Measurements from ENCODE around the gene COL13A1.

Gene COL13A1

DNA sequence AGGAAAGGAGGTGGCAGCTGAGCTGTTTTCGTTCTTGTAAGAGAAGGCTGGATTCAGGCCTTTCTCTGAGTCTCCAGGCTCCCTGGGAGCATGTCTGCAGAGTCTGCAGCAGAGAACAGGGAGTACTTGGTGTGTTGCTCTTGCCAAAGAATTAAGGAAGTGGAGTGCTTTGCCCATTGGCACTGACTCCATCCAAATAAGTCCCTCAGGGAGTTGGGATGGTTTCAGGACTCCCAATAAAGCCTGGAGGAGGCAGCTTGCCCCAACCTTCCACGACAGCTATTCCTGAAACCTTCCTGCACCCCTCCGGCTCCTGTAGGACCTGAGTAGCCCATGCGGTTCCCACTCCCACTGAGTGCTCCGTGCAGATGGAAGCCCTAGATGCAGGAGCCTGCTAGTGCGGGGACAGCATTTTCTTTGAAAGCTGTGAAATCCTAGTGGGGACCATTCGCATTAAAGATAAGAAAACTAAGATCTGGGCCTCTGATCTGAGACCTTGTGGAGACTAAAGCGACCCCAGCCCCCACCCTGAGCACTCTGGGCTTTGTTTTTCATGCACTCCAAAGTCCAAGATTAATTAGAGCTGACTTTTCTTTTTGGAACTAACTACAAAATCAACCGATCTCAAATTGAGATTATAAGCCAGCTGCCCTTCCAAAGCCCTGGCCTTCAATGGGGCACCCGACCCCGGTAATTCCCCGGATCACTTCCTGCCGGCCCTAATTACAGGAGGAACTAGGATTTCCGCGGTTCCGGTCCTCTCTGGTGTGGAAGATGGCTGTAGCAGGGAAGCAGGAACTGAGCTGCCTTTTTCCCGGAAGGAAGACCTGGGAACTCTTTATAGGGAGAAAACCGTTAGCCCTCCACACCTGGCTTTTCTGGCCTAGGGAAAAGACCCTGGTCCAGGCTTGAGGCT, 110.2 kb downstream of the COL13A1 start:
- no peak for DNase-seq

DNA sequence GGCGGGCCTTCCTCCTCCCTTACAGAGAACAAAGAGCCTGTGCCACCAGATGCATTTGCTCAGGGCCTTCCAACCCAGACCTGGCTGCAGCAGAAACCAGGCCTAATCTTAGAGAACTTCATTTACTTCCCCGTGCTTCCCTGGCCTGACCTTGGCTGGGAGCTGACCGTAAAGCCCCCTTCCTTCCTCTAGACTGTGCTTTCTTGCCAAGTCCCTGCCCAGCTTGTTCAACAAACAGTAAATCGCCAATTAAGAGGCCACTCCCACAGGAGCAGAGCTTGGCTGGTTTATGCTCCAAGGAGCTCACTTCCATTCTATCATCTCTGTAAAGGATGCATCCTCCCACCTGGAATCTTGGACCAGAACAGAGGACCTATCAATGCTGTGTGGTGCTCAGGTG, 110.9 kb downstream of the COL13A1 start:
- no peak for DNase-seq

DNA sequence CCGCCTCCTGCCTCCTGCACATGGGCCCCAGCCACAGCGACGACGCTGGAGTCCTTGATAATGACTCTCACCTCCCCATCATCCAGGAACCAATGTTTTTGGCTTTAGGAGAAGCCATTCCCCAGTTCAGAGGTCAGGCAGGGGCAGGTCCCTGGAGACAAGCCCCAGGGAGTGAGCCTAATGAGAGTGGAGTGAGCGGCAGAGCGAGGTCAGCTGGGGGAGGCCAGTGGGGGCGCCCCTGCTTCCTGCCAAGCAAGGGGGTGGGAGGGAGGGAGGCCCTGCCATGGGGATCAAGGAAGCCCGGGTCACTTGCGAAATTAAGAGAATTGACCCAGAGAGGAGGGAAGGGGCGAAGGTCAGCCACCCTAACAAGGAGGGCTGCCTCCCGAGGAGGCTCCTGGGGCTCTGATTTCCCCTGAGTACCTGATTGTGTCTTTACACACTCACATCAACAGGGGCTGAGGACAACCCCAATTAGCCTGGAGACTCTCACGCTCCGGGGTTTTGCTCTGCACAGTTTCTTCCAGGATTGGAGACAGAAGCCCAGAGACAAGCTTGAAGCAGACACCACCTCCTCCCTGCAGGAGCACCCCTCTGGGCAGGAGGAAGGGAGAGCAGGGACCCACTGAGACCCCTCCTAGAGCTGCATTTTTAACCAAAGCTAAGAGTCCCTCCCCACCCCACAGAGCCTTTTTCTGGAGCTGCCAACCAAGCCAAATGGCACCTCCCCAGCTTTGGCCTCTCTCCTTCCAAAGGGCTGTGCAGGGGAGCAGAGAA, 112.1 kb downstream of the COL13A1 start:
- DNase-seq = no peak

DNA sequence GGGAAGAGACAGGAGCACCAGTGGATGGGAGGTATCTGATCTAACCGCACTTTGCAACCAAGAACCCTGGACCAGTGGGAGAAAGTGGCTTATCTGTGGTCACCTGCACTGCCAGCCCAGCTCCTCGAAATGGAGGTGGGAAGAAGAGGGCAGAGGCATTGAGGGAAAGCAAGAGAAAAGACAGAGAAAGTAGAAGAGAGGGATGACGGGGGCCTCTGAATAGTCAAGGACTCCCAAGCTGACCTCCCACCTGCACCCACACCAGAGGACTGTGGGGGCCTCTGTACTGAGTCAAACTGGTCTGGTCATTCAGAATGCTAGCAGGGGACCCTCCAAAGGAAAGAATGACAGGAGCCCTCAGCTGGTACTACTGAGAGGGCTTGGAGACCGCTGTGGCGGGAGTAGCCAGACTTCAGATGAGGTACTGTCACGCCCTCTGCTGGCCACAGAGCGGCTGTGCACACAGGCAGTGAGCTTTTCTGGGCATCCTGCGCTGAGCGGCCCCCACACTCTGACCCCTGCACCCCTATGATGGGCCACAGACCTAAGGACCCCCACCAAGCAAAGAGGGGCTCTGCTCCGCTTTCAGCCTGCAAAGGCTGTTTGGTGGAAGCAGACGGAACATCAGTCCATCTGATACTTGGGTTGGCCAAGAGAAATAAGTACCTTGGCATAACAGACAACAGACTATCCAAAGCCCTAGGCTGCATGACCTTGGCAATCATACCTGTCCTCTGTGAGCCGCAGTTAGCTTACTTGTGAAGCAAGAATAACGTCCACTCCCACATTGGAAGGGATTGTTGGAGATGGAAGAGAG, 112.9 kb downstream of the COL13A1 start:
- DNase-seq = peak; percentile 70

DNA sequence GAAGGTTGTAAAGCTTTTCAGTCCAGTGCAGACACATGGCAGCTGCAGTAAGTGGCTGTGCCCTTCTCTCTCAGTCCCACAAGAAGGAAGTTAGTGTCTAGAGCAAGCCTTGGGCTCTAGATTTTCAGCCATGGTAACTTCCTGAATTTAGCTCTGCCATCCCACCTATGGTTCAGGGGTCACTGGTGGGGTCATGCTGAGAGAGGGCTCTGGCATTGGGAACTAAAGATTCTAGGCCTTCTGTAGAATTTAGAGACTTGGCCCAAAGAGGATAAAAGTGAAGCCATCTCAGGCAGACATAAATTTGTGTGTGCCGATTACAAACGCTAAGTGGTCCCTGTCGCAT, 113.5 kb downstream of the COL13A1 start:
- DNase-seq = no peak

DNA sequence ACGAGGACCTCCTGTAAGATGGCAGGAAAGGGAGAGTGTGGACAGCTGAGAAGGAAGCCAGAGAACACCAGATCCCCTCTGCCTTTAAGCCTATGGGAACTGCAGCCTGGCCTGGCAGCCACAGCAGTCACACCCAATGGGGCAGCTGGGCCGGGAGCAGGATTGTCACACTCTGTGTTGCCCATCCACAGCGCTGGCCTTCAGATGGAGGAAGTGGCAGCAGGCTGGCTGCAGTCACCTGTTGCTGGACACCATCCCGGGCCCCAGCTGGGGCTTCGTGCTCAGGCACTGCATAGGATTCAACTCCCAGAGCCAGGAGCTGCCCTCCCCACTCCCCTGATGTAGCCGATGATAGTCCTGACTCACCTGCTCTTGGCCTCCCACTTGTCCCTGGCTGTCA, 114.4 kb downstream of the COL13A1 start:
- no peak for DNase-seq

DNA sequence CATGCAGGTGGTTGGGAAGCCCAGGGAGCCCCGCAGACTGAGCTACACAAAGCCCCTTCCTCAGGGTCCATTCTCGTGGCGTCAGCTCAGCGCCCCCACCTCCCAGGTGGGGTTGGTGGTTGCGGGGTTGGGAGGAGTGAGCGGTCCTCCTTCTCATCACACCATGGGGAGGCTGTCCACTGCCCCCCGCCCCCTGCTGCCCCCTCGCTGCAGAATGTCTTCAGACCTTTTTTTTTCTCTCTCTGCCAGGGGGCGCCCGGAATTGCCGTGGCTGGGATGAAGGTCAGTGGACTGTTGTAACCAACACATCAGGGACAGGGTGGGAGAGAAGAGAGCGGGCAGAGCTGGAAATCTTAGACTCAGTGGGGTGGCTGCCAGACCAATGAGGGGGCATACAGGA, 116.3 kb downstream of the COL13A1 start:
- no peak for DNase-seq

DNA sequence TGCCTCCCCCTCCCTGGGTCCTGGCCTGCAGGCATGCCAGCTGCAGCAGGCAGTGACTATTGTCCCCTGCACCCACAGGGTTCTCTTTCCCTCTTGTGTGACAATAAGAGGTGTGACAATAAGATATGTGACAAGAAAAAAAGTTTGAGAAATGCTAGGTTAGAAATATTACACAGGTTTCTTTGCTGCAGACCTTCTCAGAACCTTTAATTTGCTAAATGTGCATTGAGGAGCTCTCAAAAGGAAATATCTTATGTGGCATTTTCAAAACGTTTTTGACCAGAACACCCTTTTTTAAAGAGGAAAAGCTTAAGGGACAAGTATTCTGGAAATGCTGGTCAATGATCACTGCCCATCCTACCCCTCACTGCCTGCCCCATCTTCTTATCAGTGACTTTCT, 117.5 kb downstream of the COL13A1 start:
- DNase-seq = no peak

DNA sequence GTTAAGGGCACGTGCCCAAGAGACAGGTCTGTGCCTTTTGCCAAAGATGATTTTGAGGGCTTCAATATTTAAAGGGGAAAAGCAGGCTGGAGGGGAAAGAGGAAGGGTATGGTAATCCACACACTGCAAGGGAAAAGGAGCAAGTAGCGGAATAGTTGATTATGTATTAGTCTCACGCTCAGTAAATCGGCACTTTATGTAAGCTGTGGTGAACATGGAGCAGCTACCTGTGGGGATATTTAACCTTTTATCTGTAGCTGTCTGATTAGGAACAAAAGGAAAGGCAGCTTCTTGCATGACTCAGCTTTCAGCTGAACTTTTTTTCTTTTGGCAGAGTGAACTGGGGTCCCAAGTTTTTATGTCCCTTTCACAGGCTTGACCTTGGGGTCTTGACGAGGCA, 123.4 kb downstream of the COL13A1 start:
- DNase-seq = no peak

DNA sequence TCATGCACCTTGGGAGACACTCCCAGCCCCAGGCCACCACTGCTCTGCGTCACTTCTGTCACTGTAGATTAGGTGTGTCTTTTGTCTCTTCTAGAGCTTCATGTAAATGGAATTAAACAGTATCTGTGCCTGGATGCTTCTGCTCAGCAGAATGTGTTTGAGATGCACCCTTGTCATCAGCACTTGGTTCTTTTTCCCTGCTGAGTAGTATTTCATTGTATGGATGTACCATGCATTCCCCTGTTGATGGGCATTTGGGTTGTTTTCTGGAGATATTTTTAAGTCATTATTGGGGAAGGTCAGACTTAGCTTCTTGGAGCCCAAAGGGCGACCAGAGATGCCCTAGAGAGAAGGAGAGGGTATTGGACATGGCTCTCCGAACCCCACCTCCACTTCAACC, 126.6 kb downstream of the COL13A1 start:
- no peak for DNase-seq

DNA sequence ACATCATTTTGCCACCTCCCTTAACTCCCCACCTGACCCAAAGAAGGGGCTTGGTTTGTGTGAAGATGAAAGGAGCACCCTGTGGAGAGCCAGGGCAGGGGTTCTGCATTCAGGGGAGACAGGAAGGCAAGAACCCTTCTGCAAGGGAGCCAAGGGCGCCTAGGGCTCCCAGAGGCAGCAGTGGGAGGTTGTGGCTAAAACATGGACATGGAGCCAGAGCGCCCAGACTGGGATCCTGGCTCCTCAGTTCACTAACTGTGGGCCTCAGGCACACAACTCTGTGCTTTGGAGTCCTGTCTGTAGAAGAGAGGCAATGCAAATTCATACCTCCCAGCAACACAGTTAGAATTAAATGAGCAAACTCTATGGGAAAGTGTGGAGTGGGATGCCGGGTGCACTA, 127.9 kb downstream of the COL13A1 start:
- DNase-seq = no peak

DNA sequence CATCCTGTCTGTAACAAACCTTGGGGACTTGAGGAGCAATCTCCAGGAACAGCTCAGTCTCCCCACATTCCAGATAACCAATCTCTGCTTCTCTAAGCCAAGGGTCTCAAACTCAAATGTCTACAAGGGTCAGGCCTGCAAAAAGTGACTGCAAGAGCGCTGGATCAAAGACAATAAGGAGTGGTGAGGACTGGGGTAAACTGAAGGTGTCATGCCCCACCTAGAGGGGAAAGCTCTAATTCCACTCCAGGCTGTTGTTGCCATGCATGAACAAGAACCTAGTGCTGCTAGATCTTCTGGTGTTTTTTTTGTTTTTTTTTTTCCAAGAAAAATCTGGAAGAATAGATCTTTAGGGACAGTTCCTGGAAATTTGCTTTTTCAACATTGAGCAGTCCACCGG, 133.1 kb downstream of the COL13A1 start:
- DNase-seq = no peak

DNA sequence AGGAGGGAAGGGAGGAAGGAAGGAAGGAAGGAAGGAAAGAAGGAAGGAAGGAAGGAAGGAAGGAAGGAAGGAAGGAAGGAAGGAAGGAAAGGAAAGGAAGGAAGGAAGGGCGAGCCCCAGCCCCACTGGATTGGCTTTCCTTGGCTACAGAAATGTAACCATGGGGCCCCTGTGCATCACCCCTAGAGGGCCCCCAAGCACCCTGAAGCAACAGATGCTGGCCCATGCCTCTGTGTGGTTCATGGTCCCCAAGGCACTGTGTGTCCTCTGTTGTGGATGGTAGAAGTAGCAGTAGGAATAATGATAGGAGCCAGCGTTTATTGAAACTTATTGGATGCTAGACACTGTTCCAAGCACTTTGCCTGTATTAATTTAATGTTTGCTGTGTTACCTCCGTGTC, 134.4 kb downstream of the COL13A1 start:
- DNase-seq = peak; percentile 27

DNA sequence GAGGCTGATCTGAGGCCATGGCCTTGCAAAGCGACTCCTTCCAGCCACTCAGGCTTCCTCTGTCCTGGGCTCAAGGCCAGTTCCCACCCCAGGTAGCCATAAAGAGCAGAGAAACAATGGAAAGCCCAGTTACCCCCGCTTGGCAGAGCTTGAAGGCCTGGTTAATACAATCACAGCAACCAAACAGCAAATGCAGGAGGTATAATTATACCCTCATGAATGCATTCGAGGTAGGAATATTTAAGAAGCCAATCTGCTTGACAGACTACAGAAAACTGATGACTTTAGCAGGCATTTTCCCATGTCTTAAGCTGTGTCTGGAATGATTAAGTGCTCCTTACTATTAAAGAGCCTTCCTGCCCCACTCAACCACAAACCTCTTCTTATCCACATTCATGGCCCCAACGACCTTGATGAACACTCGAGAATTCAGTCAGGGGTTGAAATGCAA, 136.9 kb downstream of the COL13A1 start:
- DNase-seq = no peak

DNA sequence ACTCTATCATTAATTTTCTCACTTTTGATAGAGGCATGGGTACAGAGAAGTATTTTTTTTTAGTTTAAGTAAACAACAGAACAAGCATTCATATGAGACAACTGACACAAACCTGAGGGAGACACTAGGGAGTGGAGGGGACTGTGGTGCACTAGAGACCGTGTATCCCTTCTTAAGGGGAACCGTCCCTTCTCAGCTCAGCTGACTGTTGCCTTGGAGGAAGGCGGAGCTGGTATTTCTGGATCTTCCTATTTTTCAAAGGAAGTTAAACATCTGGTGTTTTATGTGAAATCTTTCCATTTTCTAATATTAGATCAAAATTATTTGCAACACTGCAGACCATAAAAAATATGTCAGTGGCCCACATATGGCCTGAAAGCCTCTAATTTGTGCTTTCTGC, 137.4 kb downstream of the COL13A1 start:
- DNase-seq = no peak

DNA sequence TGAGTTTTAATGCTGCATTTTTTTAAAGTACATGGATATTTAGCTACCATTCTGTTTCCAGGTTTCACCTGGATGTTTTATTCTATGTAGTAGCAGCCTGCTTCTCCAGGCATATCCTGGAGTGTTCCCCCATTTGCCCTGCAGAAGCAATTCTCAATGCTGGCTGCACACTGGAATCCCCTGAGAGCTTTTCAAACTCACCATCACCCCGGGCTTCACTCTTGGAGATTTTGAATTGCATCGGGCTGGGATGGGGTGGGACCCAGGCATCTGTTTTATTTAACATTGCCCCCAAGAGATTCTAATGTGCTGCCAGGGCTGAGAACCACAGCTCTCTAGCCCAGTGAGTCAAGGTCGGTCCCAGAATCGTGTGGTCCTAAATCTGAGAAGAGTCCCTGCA, 137.8 kb downstream of the COL13A1 start:
- no peak for DNase-seq

DNA sequence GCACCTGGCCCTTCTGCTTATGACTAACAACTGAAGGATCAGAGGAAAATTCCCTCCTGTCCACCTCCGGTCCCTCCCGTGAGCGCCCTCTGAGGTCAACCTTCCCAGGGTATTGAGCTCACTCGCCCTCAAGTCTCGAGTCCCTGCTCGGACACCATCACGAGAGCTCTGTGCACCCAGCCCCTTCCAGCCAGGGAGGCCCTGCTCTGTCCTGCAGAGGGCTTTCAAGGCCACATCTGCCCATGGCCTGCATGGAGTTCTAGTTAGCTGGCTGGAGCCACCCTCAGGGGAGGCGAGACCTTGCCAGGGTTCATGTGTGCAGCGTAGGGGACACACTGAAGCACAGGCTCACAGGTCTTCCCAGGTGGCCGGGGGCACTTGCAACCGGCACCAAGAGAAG, 140.0 kb downstream of the COL13A1 start:
- DNase-seq = no peak

DNA sequence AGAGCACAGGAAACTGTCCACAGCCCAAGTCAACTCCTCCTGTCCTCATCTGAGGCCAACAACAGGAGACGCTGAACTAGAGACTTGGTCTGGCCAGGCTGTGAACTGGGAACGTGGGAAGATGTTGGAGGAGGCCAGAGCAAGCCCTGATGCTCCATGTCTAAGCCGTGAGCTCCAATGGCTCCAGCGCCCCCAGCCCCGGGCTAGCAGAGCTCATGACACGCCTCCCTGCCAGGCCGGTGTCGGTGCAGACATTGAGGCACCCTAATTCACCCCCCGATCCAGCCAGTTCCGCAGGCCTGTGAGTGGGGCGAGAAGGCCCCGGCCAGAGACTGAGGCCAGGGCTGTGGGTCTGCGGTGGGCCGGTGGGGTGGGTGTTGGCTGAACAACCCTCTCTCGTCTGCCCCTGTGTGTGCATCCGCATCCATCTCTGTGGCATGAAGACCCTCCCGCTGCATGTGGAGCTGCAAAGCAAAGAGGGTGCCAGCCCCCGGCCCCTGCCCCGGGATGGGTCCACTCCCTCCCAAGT, 141.7 kb downstream of the COL13A1 start:
- no peak for DNase-seq

DNA sequence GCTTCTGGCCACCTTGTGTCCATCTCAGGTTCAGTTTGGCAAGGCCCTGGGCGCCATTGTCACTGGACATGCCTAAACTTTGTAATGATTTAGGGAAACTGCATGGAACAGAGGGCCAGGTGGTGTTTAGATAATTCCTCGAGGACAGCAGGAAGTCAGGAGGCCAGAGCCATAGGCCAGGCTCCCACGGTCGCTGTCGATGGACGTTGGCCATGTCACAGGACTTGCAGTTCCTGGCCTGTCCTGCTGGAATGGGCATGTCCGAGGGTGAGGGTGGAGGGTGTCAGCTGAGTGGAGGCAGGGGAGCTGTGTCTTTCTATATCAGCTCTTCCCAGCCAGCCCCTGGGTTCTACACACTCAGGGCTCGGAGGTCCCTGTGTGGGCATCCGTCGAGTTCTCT, 143.1 kb downstream of the COL13A1 start:
- DNase-seq = no peak

DNA sequence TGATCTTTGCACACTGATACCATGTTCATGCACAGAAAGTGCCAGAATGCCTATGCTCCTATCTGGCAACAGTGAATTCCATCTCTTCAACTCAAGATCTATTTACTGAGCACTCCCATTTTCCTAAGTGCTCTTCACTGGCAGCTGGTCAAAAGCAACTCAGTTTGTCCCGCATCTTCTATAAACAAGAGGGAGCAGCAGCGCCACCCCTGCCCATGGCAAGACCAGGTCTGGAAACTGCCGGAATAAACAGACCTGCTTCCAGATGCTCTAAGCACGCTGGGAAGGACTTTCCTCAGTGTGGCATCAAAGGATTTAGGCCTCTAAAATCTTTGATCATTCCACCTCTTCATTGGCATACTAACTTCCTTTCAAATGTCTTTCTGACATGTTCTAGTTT, 146.6 kb downstream of the COL13A1 start:
- no peak for DNase-seq

DNA sequence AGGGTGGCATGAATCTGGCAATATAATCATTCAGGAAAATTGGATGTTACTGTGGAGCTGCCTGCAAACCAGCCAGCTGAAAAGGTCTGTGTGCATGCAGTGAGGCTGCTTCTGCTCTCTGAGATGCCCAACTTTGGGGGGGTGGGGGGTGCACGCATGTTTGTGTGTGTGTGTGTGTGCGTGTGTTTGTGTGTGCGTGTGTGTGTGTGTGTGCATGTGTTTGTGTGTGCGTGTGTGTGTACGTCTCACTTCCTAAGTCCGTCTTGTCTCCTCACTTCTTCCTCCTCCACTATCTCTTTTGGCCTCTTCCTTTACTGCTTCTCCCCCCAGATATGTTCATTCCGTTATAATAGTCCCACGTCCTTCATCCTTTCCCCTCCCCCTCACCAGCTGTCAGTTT, 148.1 kb downstream of the COL13A1 start:
- DNase-seq = no peak

DNA sequence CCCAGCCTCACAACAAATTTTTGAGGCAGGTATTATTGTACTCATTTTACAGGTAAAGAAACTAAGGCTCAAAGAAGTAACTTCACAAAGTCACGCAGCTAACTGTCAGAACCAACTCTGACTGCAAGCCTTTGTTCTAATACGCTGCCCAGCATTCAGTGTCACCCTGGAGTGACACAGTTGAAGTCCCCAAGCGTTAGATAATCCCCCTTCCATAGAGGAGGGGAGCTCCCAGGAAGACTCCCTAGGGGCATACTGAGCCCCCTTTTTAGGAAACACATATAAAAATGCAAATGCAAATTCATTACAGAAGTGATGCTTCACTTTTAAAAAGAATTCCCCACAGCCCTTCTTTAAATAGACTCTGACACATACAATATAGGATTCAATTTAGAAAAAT, 150.0 kb downstream of the COL13A1 start:
- DNase-seq = no peak
